ENCODE measurements around the gene HERC3. TPM values are rescaled to one million over a fixed set of nuclear protein-coding genes. Genes with fewer than 3 reads are reported as not detected.

HERC3 gene
- total and polyA plus RNA-seq, 2 of the 13 experiments (the other 11 are each of a cell fraction or from before 2014, with no cell fraction given) = 3.8 to 6.2 TPM

- POLR2A ChIA-PET = no interaction called here
- Histone ChIP-seq H3K79me2 (ENCODE audit: insufficient read depth, low read length) (no peaks in the 10 kb centered on the region), H3K27ac (ENCODE audit: extremely low read length, insufficient read depth, low read length) (no peak overlapping the region), H3K9ac (ENCODE audit: insufficient read depth, low read depth, low read length) (no peak overlapping the region), H3K9me3 (ENCODE audit: low read length) (no peaks in the 10 kb centered on the region), H2AFZ (ENCODE audit: low read length) (no peak overlapping the region), H3K4me2 (ENCODE audit: low read depth, low read length) (no peak overlapping the region), H3K27me3 (ENCODE audit: control insufficient read depth in 1 of 2, insufficient read depth in 2 of 2, low read length in 2 of 2) (no peaks in the 10 kb centered on the region), H3K4me1 (ENCODE audit: insufficient read depth, low read length) (no peaks in the 10 kb centered on the region), H3K4me3 (replicated peaks in 1 of 3; ENCODE audit: insufficient read depth in 1 of 3, low read depth in 2 of 3, low read length in 3 of 3) (no peak overlapping the region), H4K20me1 (ENCODE audit: insufficient read depth, low read length) (no peaks in the 10 kb centered on the region), H3K36me3 (replicated peaks in 1 of 2; ENCODE audit: control insufficient read depth in 1 of 2, insufficient read depth in 2 of 2, low read length in 2 of 2) (no peaks in the 10 kb centered on the region)
- TF ChIP-seq ZNF513 (CRISPR knock-in tag; conservative IDR thresholded peaks at IDR 0.05) = no peak
- TF ChIP-seq PRPF4 (IDR thresholded peaks at IDR 0.05; ENCODE audit: low read depth, low read length, poor library complexity, severe bottlenecking) = no peak
- TF ChIP-seq KLF16 (CRISPR knock-in tag; IDR thresholded peaks at IDR 0.05) = no peak
- TF ChIP-seq ZMAT3 (CRISPR knock-in tag; conservative IDR thresholded peaks at IDR 0.05) = no peak
- TF ChIP-seq ZNF768 (CRISPR knock-in tag; IDR thresholded peaks at IDR 0.05) = no peak
- TF ChIP-seq SALL2 (CRISPR knock-in tag; IDR thresholded peaks at IDR 0.05) = no peak
- TF ChIP-seq PLRG1 (conservative IDR thresholded peaks at IDR 0.05) = no peak
- no peak for TF ChIP-seq PAWR (CRISPR knock-in tag; IDR thresholded peaks at IDR 0.05; ENCODE audit: borderline replicate concordance)
- no peak for TF ChIP-seq SMYD3 (CRISPR knock-in tag; IDR thresholded peaks at IDR 0.05)
- TF ChIP-seq PATZ1 (CRISPR knock-in tag; IDR thresholded peaks at IDR 0.05) = no peak
- TF ChIP-seq RELA (CRISPR knock-in tag; IDR thresholded peaks at IDR 0.05) = no peak
- no peak for TF ChIP-seq ZNF275 (CRISPR knock-in tag; IDR thresholded peaks at IDR 0.05; ENCODE audit: borderline replicate concordance)
- in situ Hi-C loops (cut with HindIII; ENCODE audit: extremely low pct_ligation_motif_present, low pct_unique_long_range_greater_than_20kb) = no loop called here
- no TSS peak for BruUV-seq (replicated peaks)
- 69% methylated on average over 1 of the region's 1 CpG for WGBS (ENCODE audit: low lambda C conversion rate)
- CTCF ChIA-PET (ENCODE audit: low intra/inter-chr PET ratio, low total read pairs) = no interaction called here
- intact Hi-C loops (cut with micrococcal nuclease; ENCODE audit: unreplicated experiment) = loop anchor here (5.0 kb wide), 1 partner anchor 63 kb away; no protein-coding TSS in a partner anchor
- DNase-seq (ENCODE audit: low spot score) (no peak), FAIRE-seq (no peak), ATAC-seq (no peak)
Observed at GRCh38 chr4:88619971-88620370, 27.7 kb downstream of the HERC3 start.
